Sciatic nerve (tissue), 2 donors: ENCODE results near the gene APBA2. TPM values are rescaled to one million over a fixed set of nuclear protein-coding genes. Genes with fewer than 3 reads are reported as not detected.

Experiments used
- ATAC-seq: fragments of 200-7000 bp; cut with Tn5 transposase; one replicate; pipeline ENCODE4 v1.9.1; 2020; ENCODE audit warnings: mild to moderate bottlenecking, moderate library complexity
- DNase-seq: peaks from one replicate; pipeline ENCODE4 v3.0.0-alpha.2; 2020; ENCODE audit warnings: low spot score
- intact Hi-C: fragments of 100-400 bp; cut with DNase I; formaldehyde crosslinking; loops from one replicate; pipeline ENCODE4 v1.14.2; 2022
- total RNA-seq: library from RNA; stranded (reverse); fragmentation: NEBNext Ultra II Directional; extraction: Animal tissue kit (Norgen Biotek cat#: 25700); gene quantifications from one replicate; pipeline ENCODE4 v1.2.1, GENCODE V29; 2021
- donor health status: DM: no; HTN: no; CAD: no.
- donor health status: DM: no; HTN: no; CAD: no.

The APBA2 gene
- total RNA-seq, 1 donor from 2014 or later: 3.5 TPM

GRCh38 chr15:28907338-28907960 lies 21.7 kb downstream of the APBA2 start:
- ATAC-seq (no peak), DNase-seq (peak; percentile 22)
- intact Hi-C loops: no loop called here

- DNase-seq (peak; percentile 28), ATAC-seq (no peak)
- intact Hi-C loops: no loop called here
Measured at GRCh38 chr15:28909958-28910500, 24.3 kb downstream of the APBA2 start.

GRCh38 chr15:28911310-28911931 lies 25.6 kb downstream of the APBA2 start:
- DNase-seq (peak; percentile 26), ATAC-seq (no peak)
- intact Hi-C loops: no loop called here

GRCh38 chr15:28912422-28912821 lies 26.6 kb downstream of the APBA2 start:
- intact Hi-C loops: no loop called here
- DNase-seq (peak; percentile 26), ATAC-seq (no peak)

GRCh38 chr15:28913171-28913765 lies 27.5 kb downstream of the APBA2 start:
- DNase-seq: peak; percentile 28
- intact Hi-C loops: no loop called here
- no peak for ATAC-seq

GRCh38 chr15:28914046-28914445 lies 28.3 kb downstream of the APBA2 start:
- ATAC-seq (no peak), DNase-seq (no peak)
- intact Hi-C loops: no loop called here

GRCh38 chr15:28914483-28915023 lies 28.8 kb downstream of the APBA2 start:
- no peak for ATAC-seq
- peak; percentile 48 for DNase-seq
- intact Hi-C loops: no loop called here

- ATAC-seq: peak; percentile 32
- no peak for DNase-seq
- intact Hi-C loops: no loop called here
Measured at GRCh38 chr15:28915041-28915810, 29.5 kb downstream of the APBA2 start.

- no peak for ATAC-seq
- intact Hi-C loops: no loop called here
- DNase-seq: peak; percentile 35
Measured at GRCh38 chr15:28915935-28916334, 30.2 kb downstream of the APBA2 start.

GRCh38 chr15:28917791-28918140 lies 32.0 kb downstream of the APBA2 start:
- no peak for DNase-seq
- intact Hi-C loops: no loop called here
- no peak for ATAC-seq

GRCh38 chr15:28918141-28918983 lies 32.6 kb downstream of the APBA2 start:
- intact Hi-C loops: no loop called here
- DNase-seq (no peak), ATAC-seq (no peak)

GRCh38 chr15:28919201-28919635 lies 33.4 kb downstream of the APBA2 start:
- DNase-seq: no peak
- ATAC-seq: no peak
- intact Hi-C loops: no loop called here

GRCh38 chr15:28919679-28920655 lies 34.2 kb downstream of the APBA2 start:
- DNase-seq: no peak
- no peak for ATAC-seq
- intact Hi-C loops: no loop called here

GRCh38 chr15:28920781-28921331 lies 35.1 kb downstream of the APBA2 start:
- intact Hi-C loops: no loop called here
- ATAC-seq (no peak), DNase-seq (no peak)

- ATAC-seq (no peak), DNase-seq (no peak)
- intact Hi-C loops: no loop called here
Measured at GRCh38 chr15:28921336-28921735, 35.6 kb downstream of the APBA2 start.

GRCh38 chr15:28921919-28922706 lies 36.3 kb downstream of the APBA2 start:
- no peak for DNase-seq
- intact Hi-C loops: no loop called here
- no peak for ATAC-seq

- DNase-seq (no peak), ATAC-seq (no peak)
- intact Hi-C loops: no loop called here
Measured at GRCh38 chr15:28922707-28923012, 36.9 kb downstream of the APBA2 start.
